Body of pancreas (tissue), 4 donors: Measurements from ENCODE around the gene ZNF135. TPM values are rescaled to one million over a fixed set of nuclear protein-coding genes. Genes with fewer than 3 reads are reported as not detected.
A peak's percentile ranks its signal among the peaks of the same experiment; 100 is the strongest.

Experiments
- ATAC-seq: fragments of 150-250 bp; one replicate; pipeline ENCODE4 v1.9.1; 2016
- DNase-seq, 4 donors: peaks; one replicate each; pipeline ENCODE4 v3.0.0-alpha.2; 2019
- H3K27ac ChIP-seq, 4 donors: fragments of 200-600 bp; sonication (generic); 1 replicate in 3 of 4; 2 replicates in 1 of 4; pipeline versions ENCODE4 v1.5.1 to v1.6.1; 2016 to 2019; ENCODE audit warnings: mild to moderate bottlenecking in 1 of 4, mixed read lengths in 1 of 4, moderate library complexity in 1 of 4
- H3K27me3 ChIP-seq, 2 donors: fragments of 200-600 bp; sonication (generic); one replicate each; pipeline ENCODE4 v1.6.0; 2016; ENCODE audit warnings: mild to moderate bottlenecking in 1 of 2
- H3K36me3 ChIP-seq, 2 donors: fragments of 200-600 bp; sonication (generic); replicated peaks in 1 of 2; 2 replicates each; pipeline ENCODE4 v1.5.1; 2016; ENCODE audit warnings: low read depth in 2 of 2; ENCODE audit not compliant: insufficient read depth in 1 of 2
- H3K4me1 ChIP-seq: fragments of 200-600 bp; sonication (generic); one replicate; pipeline ENCODE4 v1.6.0; 2016
- H3K4me3 ChIP-seq, 2 donors: fragments of 200-600 bp; sonication (generic); 1 replicate in 1 of 2; 2 replicates in 1 of 2; pipeline ENCODE4 v1.5.1; 2016 to 2019
- H3K9me3 ChIP-seq, 3 donors: fragments of 200-600 bp; sonication (generic); 1 replicate in 2 of 3; 2 replicates in 1 of 3; pipeline ENCODE4 v1.5.1; 2016
- POLR2A ChIP-seq, 3 donors: fragments of 450-650 bp; IDR thresholded peaks; one replicate each; pipeline ENCODE4 v1.6.1; 2016; ENCODE audit warnings: antibody characterized with exemption in 3 of 3, mild to moderate bottlenecking in 2 of 3
- WGBS, 2 donors: methylation state at CpG; one replicate each; pipeline ENCODE4 v1.1.5; 2017; 5-methylcytosine and 5-hydroxymethylcytosine counted together
- intact Hi-C: fragments of 100-400 bp; cut with DNase I; formaldehyde crosslinking; loops from one replicate; pipeline ENCODE4 v1.15.1; 2023
- total RNA-seq, 2 donors: library from RNA; depleted of rRNA; stranded (reverse); fragments of >200 nt; gene quantifications; one replicate each; pipeline ENCODE4 v1.1.0, GENCODE V29; 2016
- TF ChIP-seq, protein P1 (sequence below), 7 experiments: fragments of 450-650 bp in 4 of 7; fragments of 200-600 bp in 3 of 7; sonication (generic) in 3 of 7; IDR thresholded peaks; one replicate each; pipeline ENCODE4 v1.5.1; 2016 to 2019; ENCODE audit warnings: antibody characterized with exemption in 7 of 7

Gene ZNF135
- total RNA-seq, 2 donors from 2014 or later: 3.9 to 4.9 TPM

DNA sequence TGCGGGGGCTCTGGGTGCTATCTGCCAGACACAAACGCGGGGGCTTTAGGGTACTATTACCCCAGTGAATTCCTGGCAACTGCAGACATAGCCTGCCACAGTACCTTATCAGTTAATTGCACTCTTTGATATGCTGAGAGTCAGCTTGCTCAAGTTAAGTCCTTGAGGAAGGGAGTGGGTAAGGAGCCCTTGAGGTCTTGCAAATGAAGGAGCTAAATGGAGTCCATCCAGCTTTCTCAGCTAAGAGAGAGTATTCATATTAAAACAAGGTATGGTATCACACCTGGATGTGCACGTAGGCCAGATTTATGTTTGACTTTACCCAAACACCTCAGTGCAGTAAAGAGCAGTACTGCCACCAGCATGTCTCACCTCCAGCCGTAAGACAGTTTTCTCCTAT lies 44.9 kb upstream of the ZNF135 start:
- TF ChIP-seq POLR2A (IDR thresholded peaks at IDR 0.05): no peak
- TF ChIP-seq, protein P1, sequence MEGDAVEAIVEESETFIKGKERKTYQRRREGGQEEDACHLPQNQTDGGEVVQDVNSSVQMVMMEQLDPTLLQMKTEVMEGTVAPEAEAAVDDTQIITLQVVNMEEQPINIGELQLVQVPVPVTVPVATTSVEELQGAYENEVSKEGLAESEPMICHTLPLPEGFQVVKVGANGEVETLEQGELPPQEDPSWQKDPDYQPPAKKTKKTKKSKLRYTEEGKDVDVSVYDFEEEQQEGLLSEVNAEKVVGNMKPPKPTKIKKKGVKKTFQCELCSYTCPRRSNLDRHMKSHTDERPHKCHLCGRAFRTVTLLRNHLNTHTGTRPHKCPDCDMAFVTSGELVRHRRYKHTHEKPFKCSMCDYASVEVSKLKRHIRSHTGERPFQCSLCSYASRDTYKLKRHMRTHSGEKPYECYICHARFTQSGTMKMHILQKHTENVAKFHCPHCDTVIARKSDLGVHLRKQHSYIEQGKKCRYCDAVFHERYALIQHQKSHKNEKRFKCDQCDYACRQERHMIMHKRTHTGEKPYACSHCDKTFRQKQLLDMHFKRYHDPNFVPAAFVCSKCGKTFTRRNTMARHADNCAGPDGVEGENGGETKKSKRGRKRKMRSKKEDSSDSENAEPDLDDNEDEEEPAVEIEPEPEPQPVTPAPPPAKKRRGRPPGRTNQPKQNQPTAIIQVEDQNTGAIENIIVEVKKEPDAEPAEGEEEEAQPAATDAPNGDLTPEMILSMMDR (IDR thresholded peaks at IDR 0.05): no peak
- intact Hi-C loops: no loop called here
- no peak for ATAC-seq
- Histone ChIP-seq H3K4me1 (peaks cover 3% of the 10 kb centered on the region), H3K9me3 (peaks cover 0 to 42% (median 0%) of the 10 kb centered on the region in 3 donors), H3K36me3 (no peaks in the 10 kb centered on the region), H3K4me3 (no peak overlapping the region), H3K27me3 (no peaks in the 10 kb centered on the region), H3K27ac (no peak overlapping the region)
- 34% methylated on average over 5 of the region's 5 CpGs for WGBS, 2 donors
- DNase-seq: no peak

DNA sequence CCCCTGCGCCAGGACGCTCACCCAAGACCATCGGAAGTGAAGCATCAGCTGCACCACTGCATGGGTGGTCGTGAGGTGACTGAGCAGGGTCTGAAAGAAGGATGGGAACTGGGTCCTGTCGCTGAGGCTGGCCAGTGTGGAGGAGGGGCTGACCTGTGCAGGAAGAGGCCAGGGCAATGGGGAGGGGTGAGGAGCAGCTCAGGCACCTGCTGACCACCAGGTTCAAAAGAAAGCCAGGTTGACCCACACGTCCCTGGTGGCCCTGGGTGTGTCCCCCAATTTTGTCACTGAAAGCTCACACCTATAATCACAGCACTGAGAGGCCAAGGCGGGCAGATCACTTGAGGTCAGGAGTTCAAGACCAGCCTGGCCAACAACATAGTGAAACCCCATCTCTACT lies 39.0 kb upstream of the ZNF135 start:
- ATAC-seq (no peak), DNase-seq (no peak)
- no peak overlapping the region for H3K4me3 ChIP-seq
- no peaks in the 10 kb centered on the region for H3K27me3 ChIP-seq
- WGBS, 2 donors: 57 to 60% methylated on average over 1 to 7 of the region's 7 CpGs
- no peak overlapping the region for H3K27ac ChIP-seq
- no peaks in the 10 kb centered on the region for H3K36me3 ChIP-seq
- TF ChIP-seq, protein P1 (IDR thresholded peaks at IDR 0.05): no peak
- no peak for TF ChIP-seq POLR2A (IDR thresholded peaks at IDR 0.05)
- no peaks in the 10 kb centered on the region for H3K4me1 ChIP-seq
- intact Hi-C loops: no loop called here
- peaks cover 0 to 15% (median 0%) of the 10 kb centered on the region in 3 donors for H3K9me3 ChIP-seq

DNA sequence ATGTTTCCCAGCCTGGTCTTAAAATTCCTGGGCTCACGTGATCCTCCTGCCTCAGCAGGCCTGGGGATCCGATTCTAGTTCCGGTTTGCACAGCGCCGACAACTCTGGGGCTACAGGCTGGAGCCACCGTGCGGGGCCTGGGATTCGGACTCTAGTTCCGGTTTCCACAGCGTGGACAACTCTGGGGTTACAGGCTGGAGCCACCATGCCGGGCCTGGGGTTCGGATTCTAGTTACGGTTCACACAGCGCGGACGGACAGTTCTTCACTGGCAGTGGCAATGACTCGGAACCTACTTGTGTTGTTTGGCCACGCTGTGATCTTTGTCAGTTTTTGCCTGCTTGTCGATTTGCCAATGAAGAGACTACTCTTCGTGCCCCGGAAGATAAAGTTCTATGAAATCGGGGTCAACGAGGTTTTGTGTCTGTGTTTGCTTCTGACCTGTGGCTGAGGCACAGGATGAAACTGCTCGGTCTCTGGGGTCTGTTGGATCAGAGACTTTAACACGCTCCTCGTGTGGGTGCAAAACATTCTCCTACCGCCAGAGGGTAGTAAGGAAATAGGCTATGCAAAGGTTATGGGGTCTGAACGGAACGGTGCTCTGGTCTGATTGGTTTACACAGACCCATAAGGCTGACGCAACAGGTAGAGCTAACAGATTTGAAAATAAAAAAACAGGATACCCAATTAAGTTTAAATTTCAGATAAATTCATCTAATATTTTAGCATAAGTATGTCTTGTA lies 37.4 kb upstream of the ZNF135 start:
- intact Hi-C loops: no loop called here
- H3K4me1 ChIP-seq: no peaks in the 10 kb centered on the region
- TF ChIP-seq POLR2A (IDR thresholded peaks at IDR 0.05): no peak
- TF ChIP-seq, protein P1 (IDR thresholded peaks at IDR 0.05): peak; percentile 20 to 61 (median 55)
- H3K27ac ChIP-seq: no peak overlapping the region
- WGBS, 2 donors: 51 to 52% methylated on average over 28 to 30 of the region's 30 CpGs
- peaks cover 0 to 15% (median 0%) of the 10 kb centered on the region in 3 donors for H3K9me3 ChIP-seq
- no peaks in the 10 kb centered on the region for H3K27me3 ChIP-seq
- peak; percentile 83 for ATAC-seq
- H3K4me3 ChIP-seq: no peak overlapping the region
- DNase-seq: peak; percentile 37 to 71 (median 58)
- H3K36me3 ChIP-seq: no peaks in the 10 kb centered on the region

DNA sequence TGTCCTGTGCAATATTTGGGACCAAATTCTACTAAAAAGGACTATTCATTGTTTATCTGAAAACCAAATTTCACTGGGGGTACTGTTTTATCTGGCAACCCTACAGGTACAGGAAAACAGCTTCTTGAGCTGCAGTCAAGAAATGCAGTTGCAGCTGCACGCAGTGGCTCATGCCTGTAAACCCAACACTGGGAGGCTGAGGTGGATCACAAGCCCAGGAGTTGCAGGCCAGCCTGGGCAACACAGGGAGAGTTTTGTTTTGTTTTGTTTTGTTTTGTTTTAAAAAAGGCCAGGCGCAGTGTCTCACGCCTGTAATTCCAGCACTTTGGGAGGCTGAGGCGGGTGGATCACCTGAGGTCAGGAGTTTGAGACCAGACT lies 36.8 kb upstream of the ZNF135 start:
- WGBS, 2 donors: 62 to 65% methylated on average over 4 of the region's 4 CpGs
- Histone ChIP-seq H3K4me1 (no peaks in the 10 kb centered on the region), H3K27ac (no peak overlapping the region), H3K9me3 (peaks cover 0 to 10% (median 0%) of the 10 kb centered on the region in 3 donors), H3K36me3 (no peaks in the 10 kb centered on the region), H3K4me3 (no peak overlapping the region), H3K27me3 (no peaks in the 10 kb centered on the region)
- ATAC-seq (no peak), DNase-seq (no peak)
- intact Hi-C loops: no loop called here
- no peak for TF ChIP-seq POLR2A (IDR thresholded peaks at IDR 0.05)
- TF ChIP-seq, protein P1 (IDR thresholded peaks at IDR 0.05): no peak

DNA sequence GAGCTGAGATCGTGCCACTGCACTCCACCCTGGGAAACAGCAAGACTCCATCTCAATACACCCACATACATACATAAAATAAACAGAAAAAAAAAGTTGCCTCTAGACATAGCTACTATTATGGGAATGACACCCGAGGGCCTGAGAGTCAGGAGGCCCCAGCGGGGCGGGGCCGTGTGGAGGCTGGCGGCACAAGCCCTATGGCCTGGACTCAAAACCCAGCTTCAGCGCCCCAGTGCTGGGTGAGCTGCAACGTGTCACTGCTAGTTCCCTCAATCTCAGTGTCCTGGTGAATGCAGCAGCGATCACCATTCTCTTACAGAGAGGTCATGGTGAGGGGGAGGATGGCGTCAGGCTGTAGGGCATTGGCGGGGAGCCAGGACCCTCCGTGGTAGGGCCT lies 34.4 kb upstream of the ZNF135 start:
- DNase-seq (no peak), ATAC-seq (no peak)
- 77 to 96% methylated on average over 9 to 12 of the region's 12 CpGs for WGBS, 2 donors
- no peaks in the 10 kb centered on the region for H3K4me1 ChIP-seq
- H3K9me3 ChIP-seq: peaks cover 0 to 10% (median 0%) of the 10 kb centered on the region in 3 donors
- intact Hi-C loops: no loop called here
- no peak overlapping the region for H3K27ac ChIP-seq
- H3K36me3 ChIP-seq: no peaks in the 10 kb centered on the region
- H3K4me3 ChIP-seq: no peak overlapping the region
- no peaks in the 10 kb centered on the region for H3K27me3 ChIP-seq
- TF ChIP-seq POLR2A (IDR thresholded peaks at IDR 0.05): no peak
- TF ChIP-seq, protein P1 (IDR thresholded peaks at IDR 0.05): no peak
